DOHH2 (cell line): ENCODE measurements around the gene TFB2M.

ENCODE experiments used
- EZH2phosphoT487 ChIP-seq: fragments of 200-600 bp; sonication (generic); IDR thresholded peaks from 2 replicates; pipeline ENCODE4 v1.6.1; 2017; ENCODE audit warnings: borderline replicate concordance, mild to moderate bottlenecking, antibody characterized with exemption, low read length, moderate library complexity, mixed read lengths
- TF ChIP-seq, protein P1 (sequence below): fragments of 200-600 bp; sonication (generic); IDR thresholded peaks from one replicate; pipeline ENCODE4 v1.5.1; 2014; ENCODE audit warnings: antibody characterized with exemption, mild to moderate bottlenecking, low read depth, low read length; ENCODE audit not compliant: poor library complexity, severe bottlenecking

DNA sequence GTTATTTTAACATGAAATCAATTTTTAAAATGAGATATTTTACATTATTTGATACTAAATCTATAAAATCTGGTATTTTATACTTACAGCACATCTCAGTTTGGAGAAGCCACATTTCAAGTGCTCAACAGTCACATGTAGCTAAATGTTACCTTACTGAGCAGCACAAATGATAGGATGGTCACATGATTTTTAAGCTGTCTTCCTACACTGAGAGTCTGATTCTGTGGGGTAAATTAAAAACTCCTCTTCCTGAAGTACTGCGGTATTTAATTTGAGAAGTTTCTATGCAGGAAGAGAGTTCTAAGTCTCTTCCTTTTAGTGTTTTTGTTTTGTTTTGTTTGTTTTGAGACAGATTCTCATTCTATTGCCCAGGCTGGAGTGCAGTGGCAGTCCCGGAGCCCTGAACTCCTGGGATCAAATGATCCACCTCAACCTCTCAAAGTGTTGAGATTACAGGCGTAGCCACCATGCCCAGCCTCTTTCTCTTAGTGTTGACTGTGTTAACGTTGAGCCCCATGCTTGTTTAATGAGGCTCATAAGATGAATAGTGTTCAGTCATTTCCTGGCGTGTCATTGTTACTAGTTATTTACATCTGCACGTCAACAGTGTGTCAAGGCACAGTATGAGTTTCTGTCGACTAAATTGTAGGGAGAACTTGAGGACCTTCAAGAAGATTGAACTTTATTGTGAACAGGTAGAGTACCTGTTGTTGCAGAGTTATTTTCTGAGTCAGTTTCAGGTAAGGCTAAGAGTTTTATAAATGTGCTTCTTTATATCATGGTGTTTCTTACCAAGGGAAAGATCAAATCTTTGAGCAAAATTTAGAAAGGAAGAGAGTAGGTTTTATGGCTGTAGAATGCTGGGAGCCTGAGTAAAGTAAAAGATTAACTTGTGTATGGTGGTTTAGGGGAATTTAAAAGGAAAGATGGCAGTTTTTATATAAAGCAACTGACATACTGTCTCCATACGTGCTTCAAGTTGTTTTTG lies 3.5 kb upstream of the TFB2M start:
- TF ChIP-seq, protein P1, sequence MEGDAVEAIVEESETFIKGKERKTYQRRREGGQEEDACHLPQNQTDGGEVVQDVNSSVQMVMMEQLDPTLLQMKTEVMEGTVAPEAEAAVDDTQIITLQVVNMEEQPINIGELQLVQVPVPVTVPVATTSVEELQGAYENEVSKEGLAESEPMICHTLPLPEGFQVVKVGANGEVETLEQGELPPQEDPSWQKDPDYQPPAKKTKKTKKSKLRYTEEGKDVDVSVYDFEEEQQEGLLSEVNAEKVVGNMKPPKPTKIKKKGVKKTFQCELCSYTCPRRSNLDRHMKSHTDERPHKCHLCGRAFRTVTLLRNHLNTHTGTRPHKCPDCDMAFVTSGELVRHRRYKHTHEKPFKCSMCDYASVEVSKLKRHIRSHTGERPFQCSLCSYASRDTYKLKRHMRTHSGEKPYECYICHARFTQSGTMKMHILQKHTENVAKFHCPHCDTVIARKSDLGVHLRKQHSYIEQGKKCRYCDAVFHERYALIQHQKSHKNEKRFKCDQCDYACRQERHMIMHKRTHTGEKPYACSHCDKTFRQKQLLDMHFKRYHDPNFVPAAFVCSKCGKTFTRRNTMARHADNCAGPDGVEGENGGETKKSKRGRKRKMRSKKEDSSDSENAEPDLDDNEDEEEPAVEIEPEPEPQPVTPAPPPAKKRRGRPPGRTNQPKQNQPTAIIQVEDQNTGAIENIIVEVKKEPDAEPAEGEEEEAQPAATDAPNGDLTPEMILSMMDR: no peak
- TF ChIP-seq EZH2phosphoT487: no peak
